Measurements from ENCODE around the gene PTPN7.

DNA sequence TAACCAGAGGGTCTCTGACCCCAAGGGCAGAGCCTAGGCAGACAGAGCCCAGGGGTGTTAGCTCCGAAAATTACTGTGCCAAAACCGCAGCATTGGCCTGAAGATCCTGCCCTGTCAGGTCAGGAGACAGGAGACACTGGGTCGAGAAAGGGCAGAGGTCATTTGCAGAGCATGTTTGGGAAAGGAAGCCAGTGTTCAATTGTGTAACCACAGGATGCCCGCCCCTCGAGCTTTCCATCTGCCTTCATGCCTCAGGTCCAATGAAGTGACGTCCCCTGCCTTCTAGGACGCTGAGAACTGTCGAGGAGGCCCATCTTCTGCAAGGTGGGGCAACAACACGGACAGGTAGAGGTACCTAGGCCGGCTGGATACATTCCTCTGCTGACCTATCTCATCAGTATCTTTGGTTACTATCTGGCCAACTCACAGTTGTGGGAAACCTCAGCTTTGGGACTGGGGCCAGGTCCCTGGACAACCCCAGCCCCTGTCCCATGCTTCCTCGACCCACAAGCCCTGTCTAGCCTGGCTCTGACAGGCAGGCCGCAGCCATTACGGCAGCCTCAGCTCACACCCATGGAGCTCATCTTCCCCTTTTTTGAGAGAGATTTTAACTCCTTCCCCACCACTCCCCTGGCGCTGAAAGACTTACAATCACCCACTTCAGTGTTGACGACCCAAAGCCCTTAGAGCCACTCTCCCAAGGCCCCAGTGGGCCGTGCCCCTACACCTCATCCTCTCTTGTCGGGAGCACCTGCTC is 17.2 kb downstream of the PTPN7 start:
- TF ChIP-seq, protein P1, sequence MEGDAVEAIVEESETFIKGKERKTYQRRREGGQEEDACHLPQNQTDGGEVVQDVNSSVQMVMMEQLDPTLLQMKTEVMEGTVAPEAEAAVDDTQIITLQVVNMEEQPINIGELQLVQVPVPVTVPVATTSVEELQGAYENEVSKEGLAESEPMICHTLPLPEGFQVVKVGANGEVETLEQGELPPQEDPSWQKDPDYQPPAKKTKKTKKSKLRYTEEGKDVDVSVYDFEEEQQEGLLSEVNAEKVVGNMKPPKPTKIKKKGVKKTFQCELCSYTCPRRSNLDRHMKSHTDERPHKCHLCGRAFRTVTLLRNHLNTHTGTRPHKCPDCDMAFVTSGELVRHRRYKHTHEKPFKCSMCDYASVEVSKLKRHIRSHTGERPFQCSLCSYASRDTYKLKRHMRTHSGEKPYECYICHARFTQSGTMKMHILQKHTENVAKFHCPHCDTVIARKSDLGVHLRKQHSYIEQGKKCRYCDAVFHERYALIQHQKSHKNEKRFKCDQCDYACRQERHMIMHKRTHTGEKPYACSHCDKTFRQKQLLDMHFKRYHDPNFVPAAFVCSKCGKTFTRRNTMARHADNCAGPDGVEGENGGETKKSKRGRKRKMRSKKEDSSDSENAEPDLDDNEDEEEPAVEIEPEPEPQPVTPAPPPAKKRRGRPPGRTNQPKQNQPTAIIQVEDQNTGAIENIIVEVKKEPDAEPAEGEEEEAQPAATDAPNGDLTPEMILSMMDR (IDR thresholded peaks at IDR 0.05; ENCODE audit: low read depth, low read length) = no peak
- TF ChIP-seq EZH2phosphoT487 (IDR thresholded peaks at IDR 0.05; ENCODE audit: low read depth) = no peak

Measured in OCI-LY3 (cell line).